ENCODE measurements around the gene NEURL3.

DNA sequence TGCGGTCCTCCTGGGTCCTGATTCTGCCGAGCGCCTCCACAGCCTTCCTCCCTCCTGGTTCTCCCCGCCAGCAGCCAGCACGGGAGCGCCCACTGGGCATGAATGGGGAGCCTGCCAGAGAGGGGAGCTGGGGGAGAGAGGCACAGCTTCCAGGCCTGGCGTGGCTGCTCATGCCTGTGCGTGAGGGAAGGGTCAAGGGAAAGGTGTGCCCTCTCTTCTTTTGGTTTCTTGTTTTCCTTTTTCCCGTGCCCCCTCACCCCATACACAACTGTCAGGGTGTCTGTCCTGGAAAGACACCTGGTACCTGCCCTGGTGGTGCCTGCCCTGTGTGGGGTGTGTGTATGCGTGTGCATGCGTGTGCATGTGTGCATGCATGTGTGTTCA, 4.7 kb upstream of the NEURL3 start:
- TF ChIP-seq BHLHE40 (IDR thresholded peaks at IDR 0.05; ENCODE audit: borderline replicate concordance) (no peak), LEF1 (IDR thresholded peaks at IDR 0.05; ENCODE audit: borderline replicate concordance) (no peak), CTBP1 (IDR thresholded peaks at IDR 0.05; ENCODE audit: borderline replicate concordance) (no peak)
- TF ChIP-seq, protein P1, sequence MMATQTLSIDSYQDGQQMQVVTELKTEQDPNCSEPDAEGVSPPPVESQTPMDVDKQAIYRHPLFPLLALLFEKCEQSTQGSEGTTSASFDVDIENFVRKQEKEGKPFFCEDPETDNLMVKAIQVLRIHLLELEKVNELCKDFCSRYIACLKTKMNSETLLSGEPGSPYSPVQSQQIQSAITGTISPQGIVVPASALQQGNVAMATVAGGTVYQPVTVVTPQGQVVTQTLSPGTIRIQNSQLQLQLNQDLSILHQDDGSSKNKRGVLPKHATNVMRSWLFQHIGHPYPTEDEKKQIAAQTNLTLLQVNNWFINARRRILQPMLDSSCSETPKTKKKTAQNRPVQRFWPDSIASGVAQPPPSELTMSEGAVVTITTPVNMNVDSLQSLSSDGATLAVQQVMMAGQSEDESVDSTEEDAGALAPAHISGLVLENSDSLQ (IDR thresholded peaks at IDR 0.05), result no peak
